NCI-H69 (cell line): ENCODE measurements around the gene MYB.
"Not testable (repeated sequence)": the region's sequence is repeated elsewhere in the genome, so short reads cannot be mapped to it uniquely, and the experiment has no call there.

Experiments used
- DNase-seq: peaks from one replicate; lab custom pipeline; 2025; lab: John Stamatoyannopoulos, UW

The MYB gene

GRCh38 chr6:135164387-135164786 lies 16.7 kb upstream of the MYB start:
- DNase-seq: not testable (repeated sequence)

GRCh38 chr6:135165031-135165430 lies 16.1 kb upstream of the MYB start:
- no peak for DNase-seq

- DNase-seq: no peak
Observed at GRCh38 chr6:135166515-135166914, 14.6 kb upstream of the MYB start.

- no peak for DNase-seq
Observed at GRCh38 chr6:135167617-135168016, 13.5 kb upstream of the MYB start.

- DNase-seq: no peak
Observed at GRCh38 chr6:135168766-135169165, 12.3 kb upstream of the MYB start.

- DNase-seq: no peak
Observed at GRCh38 chr6:135170238-135170637, 10.9 kb upstream of the MYB start.

- DNase-seq: no peak
Observed at GRCh38 chr6:135170849-135171248, 10.3 kb upstream of the MYB start.

GRCh38 chr6:135173242-135173988 lies 7.7 kb upstream of the MYB start:
- peak; percentile 30 for DNase-seq

GRCh38 chr6:135173989-135174484 lies 7.1 kb upstream of the MYB start:
- DNase-seq: no peak

- DNase-seq: no peak
Observed at GRCh38 chr6:135176058-135176457, 5.0 kb upstream of the MYB start.

GRCh38 chr6:135176464-135176863 lies 4.6 kb upstream of the MYB start:
- DNase-seq: no peak

- DNase-seq: peak; percentile 5
Observed at GRCh38 chr6:135179372-135179771, 1.7 kb upstream of the MYB start.

- DNase-seq: peak; percentile 35
Observed at GRCh38 chr6:135179920-135180541, 1.1 kb upstream of the MYB start.

GRCh38 chr6:135181333-135182070 lies 394 bp downstream of the MYB start:
- DNase-seq: peak; percentile 85

- peak; percentile 78 for DNase-seq
Observed at GRCh38 chr6:135182071-135183001, 1.2 kb downstream of the MYB start.

GRCh38 chr6:135183002-135183531 lies 2.0 kb downstream of the MYB start:
- peak; percentile 89 for DNase-seq

GRCh38 chr6:135183532-135184440 lies 2.7 kb downstream of the MYB start:
- peak; percentile 93 for DNase-seq

GRCh38 chr6:135185483-135185882 lies 4.4 kb downstream of the MYB start:
- peak; percentile 60 for DNase-seq

- no peak for DNase-seq
Observed at GRCh38 chr6:135186255-135186654, 5.1 kb downstream of the MYB start.

GRCh38 chr6:135187372-135187771 lies 6.3 kb downstream of the MYB start:
- no peak for DNase-seq
